ENCODE results near the gene CDC73. TPM values are rescaled to one million over a fixed set of nuclear protein-coding genes. Genes with fewer than 3 reads are reported as not detected.
"Not testable (repeated sequence)": the region's sequence is repeated elsewhere in the genome, so short reads cannot be mapped to it uniquely, and the experiment has no call there.

Gene CDC73
- total RNA-seq, 2 donors from 2014 or later = 71.8 to 76.5 TPM

- Mint-ChIP-seq H3K9me3 (no peaks in the 10 kb centered on the region), H3K27ac (no peak overlapping the region), H3K36me3 (peaks cover 5% of the 10 kb centered on the region), H3K4me3 (no peak overlapping the region), H3K27me3 (no peaks in the 10 kb centered on the region), H3K4me1 (ENCODE audit: low read depth in 2 of 2) (peaks cover 8 to 19% of the 10 kb centered on the region in 2 donors)
- no peak for DNase-seq (ENCODE audit: low spot score)
- ATAC-seq = no peak
Measured at GRCh38 chr1:193157360-193157759, 35.5 kb downstream of the CDC73 start.

DNA sequence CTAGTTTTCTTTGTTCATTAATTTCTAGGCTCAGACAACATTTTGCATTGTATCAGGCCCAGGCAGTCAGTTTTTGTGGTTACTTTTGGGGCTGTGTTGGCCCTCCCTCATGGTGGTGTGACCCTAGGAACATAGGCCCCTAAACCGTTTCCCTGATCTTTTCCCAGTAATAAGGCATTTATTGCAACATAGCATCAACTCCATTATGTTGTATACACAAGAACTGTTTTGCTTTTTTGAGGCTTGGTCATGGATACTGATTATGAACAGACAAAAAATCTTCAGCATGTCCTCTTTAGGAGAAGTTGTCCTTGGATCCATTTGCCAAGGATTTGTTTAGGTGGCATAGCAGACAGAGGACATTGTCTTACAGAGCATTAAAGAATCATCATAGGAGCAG is 54.3 kb downstream of the CDC73 start:
- no peaks in the 10 kb centered on the region for H3K27me3 Mint-ChIP-seq
- H3K36me3 Mint-ChIP-seq = no peaks in the 10 kb centered on the region
- no peak overlapping the region for H3K27ac Mint-ChIP-seq
- H3K9me3 Mint-ChIP-seq = no peaks in the 10 kb centered on the region
- DNase-seq (ENCODE audit: low spot score) = no peak
- no peak overlapping the region for H3K4me3 Mint-ChIP-seq
- no peak for ATAC-seq
- H3K4me1 Mint-ChIP-seq (ENCODE audit: low read depth in 2 of 2) = peaks cover 16 to 21% of the 10 kb centered on the region in 2 donors

DNA sequence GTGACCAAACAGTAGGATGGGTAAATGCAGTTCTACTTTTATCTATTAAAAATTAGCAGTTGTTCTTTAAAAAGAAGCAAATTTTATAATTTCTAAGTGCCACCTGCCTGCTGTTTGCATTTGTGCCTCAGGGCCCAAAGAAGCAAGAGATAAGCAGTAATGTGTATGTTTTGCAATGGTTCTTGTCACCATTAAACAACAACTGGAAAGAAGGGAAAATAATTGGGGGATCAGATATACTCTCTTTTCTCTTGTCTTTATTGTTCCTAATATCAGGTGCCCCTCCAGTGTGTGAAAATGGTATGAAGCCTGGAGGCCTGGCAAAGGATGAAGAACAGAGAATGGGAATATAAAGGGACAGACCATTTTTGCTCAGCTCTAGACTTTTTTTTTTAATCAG is 55.0 kb downstream of the CDC73 start:
- H3K27ac Mint-ChIP-seq = no peak overlapping the region

DNA sequence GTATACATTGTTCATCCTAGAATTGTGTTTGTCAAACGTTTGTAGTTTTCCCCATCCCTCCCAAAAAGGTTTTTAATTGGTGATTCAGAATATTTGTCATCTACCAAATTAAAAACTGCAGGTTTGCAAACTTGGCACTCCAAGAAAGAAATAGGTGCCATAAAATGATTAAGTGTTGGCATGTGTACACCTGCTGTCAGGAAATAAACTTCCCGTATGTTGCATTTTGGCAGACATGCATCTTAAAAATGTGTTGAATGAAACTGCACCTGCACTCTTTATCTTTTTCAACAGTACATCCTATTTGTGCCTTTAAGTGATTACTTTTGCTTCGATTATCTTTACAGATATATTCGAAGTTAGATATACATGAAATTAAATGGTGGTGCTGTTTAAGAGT is 57.3 kb downstream of the CDC73 start:
- Mint-ChIP-seq H3K36me3 (no peaks in the 10 kb centered on the region), H3K27ac (no peak overlapping the region), H3K27me3 (no peaks in the 10 kb centered on the region), H3K4me3 (no peak overlapping the region), H3K4me1 (ENCODE audit: low read depth in 2 of 2) (peaks cover 19 to 20% of the 10 kb centered on the region in 2 donors), H3K9me3 (no peaks in the 10 kb centered on the region)
- no peak for DNase-seq (ENCODE audit: low spot score)
- ATAC-seq = no peak

More for the DNA sequence above, 55.0 kb downstream of the CDC73 start:
- no peak for DNase-seq (ENCODE audit: low spot score)
- no peak for ATAC-seq
- no peaks in the 10 kb centered on the region for H3K27me3 Mint-ChIP-seq
- H3K4me3 Mint-ChIP-seq = no peak overlapping the region
- H3K4me1 Mint-ChIP-seq (ENCODE audit: low read depth in 2 of 2) = peaks cover 16 to 17% of the 10 kb centered on the region in 2 donors
- no peaks in the 10 kb centered on the region for H3K9me3 Mint-ChIP-seq
- H3K36me3 Mint-ChIP-seq = no peaks in the 10 kb centered on the region

DNA sequence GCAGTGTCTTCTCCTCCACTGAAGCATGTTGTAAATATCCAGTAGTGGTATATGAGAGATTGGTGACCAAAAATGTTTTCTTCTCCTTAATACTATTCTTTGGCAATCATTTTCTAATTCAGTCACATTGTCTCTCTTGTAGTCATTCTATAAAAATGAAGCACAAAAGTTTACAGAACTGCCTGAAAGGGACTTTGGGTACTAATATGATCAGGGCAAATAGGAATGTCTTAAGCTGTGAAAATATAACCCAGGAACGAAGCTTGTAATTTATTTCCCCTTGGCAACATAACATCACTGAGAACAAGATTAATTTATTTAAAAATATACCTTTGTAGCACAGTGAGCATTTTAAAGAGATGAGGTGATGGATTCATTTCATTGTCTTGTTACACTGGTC is 59.7 kb downstream of the CDC73 start:
- Mint-ChIP-seq H3K4me3 (no peak overlapping the region), H3K4me1 (ENCODE audit: low read depth in 2 of 2) (peaks cover 18 to 23% of the 10 kb centered on the region in 2 donors), H3K27ac (no peak overlapping the region), H3K27me3 (no peaks in the 10 kb centered on the region), H3K9me3 (no peaks in the 10 kb centered on the region), H3K36me3 (no peaks in the 10 kb centered on the region)
- ATAC-seq (no peak), DNase-seq (ENCODE audit: low spot score) (no peak)

- Mint-ChIP-seq H3K4me1 (ENCODE audit: low read depth in 2 of 2) (peaks cover 23 to 26% of the 10 kb centered on the region in 2 donors), H3K27me3 (no peaks in the 10 kb centered on the region), H3K4me3 (no peak overlapping the region), H3K36me3 (no peaks in the 10 kb centered on the region), H3K9me3 (no peaks in the 10 kb centered on the region), H3K27ac (no peak overlapping the region)
- no peak for ATAC-seq
- DNase-seq (ENCODE audit: low spot score) = no peak
Measured at GRCh38 chr1:193181985-193182384, 60.2 kb downstream of the CDC73 start.

DNA sequence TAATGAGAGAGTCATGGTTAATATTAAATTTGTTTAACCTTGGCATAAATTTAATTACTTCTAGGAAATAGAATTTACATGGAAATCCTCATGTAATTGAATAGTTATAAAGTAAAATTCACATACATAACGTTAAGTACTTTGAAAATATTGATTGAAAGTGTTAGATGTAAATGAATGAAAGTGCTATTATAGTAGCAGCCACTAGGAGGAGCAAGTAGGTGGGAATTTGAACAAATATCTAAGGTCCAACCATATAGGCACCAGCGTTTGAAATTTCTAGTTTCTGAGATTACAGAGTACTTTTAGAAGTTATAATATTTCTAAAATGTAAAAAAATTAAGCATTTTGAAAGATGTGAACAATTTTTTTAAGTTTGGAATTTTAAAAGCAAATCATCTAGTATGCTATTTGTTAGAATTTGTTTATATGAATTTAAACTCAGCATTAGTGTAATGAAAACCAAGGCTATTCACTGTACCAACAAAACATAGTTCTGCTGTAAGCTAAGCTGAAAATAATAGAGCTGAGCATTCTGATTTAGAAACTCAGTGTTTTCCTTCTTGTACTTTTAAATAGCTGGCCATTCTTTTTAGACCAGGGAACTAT is 61.3 kb downstream of the CDC73 start:
- Mint-ChIP-seq H3K27me3 (no peaks in the 10 kb centered on the region), H3K4me3 (no peak overlapping the region), H3K9me3 (no peaks in the 10 kb centered on the region), H3K36me3 (no peaks in the 10 kb centered on the region), H3K27ac (no peak overlapping the region), H3K4me1 (ENCODE audit: low read depth in 2 of 2) (peaks cover 21 to 26% of the 10 kb centered on the region in 2 donors)
- peak in 1 of 2 donors; percentile 51 for ATAC-seq
- DNase-seq (ENCODE audit: low spot score) = no peak

GRCh38 chr1:193184776-193185175 is 62.9 kb downstream of the CDC73 start:
- no peak for ATAC-seq
- Mint-ChIP-seq H3K36me3 (no peaks in the 10 kb centered on the region), H3K27me3 (no peaks in the 10 kb centered on the region), H3K4me1 (ENCODE audit: low read depth in 2 of 2) (peaks cover 21 to 30% of the 10 kb centered on the region in 2 donors), H3K9me3 (no peaks in the 10 kb centered on the region), H3K4me3 (no peak overlapping the region), H3K27ac (no peak overlapping the region)
- no peak for DNase-seq (ENCODE audit: low spot score)

GRCh38 chr1:193185211-193185610 is 63.4 kb downstream of the CDC73 start:
- Mint-ChIP-seq H3K4me1 (ENCODE audit: low read depth in 2 of 2) (peaks cover 21 to 34% of the 10 kb centered on the region in 2 donors), H3K9me3 (no peaks in the 10 kb centered on the region), H3K27me3 (no peaks in the 10 kb centered on the region), H3K27ac (no peak overlapping the region), H3K4me3 (no peak overlapping the region), H3K36me3 (no peaks in the 10 kb centered on the region)
- ATAC-seq (no peak), DNase-seq (ENCODE audit: low spot score) (no peak)

GRCh38 chr1:193185901-193186731 is 64.3 kb downstream of the CDC73 start, which contains the start of gene B3GALT2:
Gene B3GALT2, minus strand, starts transcription at chr1:193186613. Its CDS starts 5,051 bp downstream, at chr1:193181562.
- ATAC-seq (no peak), DNase-seq (ENCODE audit: low spot score) (no peak)
- Mint-ChIP-seq H3K9me3 (no peaks in the 10 kb centered on the region), H3K4me3 (no peak within 1 kb of the TSS), H3K27ac (no peak within 1 kb of the TSS), H3K4me1 (ENCODE audit: low read depth in 2 of 2) (peaks cover 24 to 38% of the 10 kb centered on the region in 2 donors), H3K27me3 (no peaks in the 10 kb centered on the region), H3K36me3 (no peaks in the 10 kb centered on the region)

GRCh38 chr1:193187114-193187513 is 65.3 kb downstream of the CDC73 start:
- peaks cover 24 to 38% of the 10 kb centered on the region in 2 donors for H3K4me1 Mint-ChIP-seq (ENCODE audit: low read depth in 2 of 2)

GRCh38 chr1:193188915-193189314 is 67.1 kb downstream of the CDC73 start:
- ATAC-seq; H3K36me3 Mint-ChIP-seq; H3K27ac Mint-ChIP-seq; H3K4me3 Mint-ChIP-seq; H3K27me3 Mint-ChIP-seq; H3K9me3 Mint-ChIP-seq; DNase-seq (ENCODE audit: low spot score): not testable (repeated sequence)
- peaks cover 21 to 28% of the 10 kb centered on the region in 2 donors for H3K4me1 Mint-ChIP-seq (ENCODE audit: low read depth in 2 of 2)

More at GRCh38 chr1:193187114-193187513, 65.3 kb downstream of the CDC73 start:
- DNase-seq (ENCODE audit: low spot score) (no peak), ATAC-seq (no peak)
- Mint-ChIP-seq H3K9me3 (no peaks in the 10 kb centered on the region), H3K36me3 (no peaks in the 10 kb centered on the region), H3K27ac (no peak overlapping the region), H3K4me3 (no peak overlapping the region), H3K27me3 (no peaks in the 10 kb centered on the region)

GRCh38 chr1:193189442-193190095 is 67.7 kb downstream of the CDC73 start:
- H3K27ac Mint-ChIP-seq = no peak overlapping the region

More at GRCh38 chr1:193189442-193190095, 67.7 kb downstream of the CDC73 start:
- Mint-ChIP-seq H3K9me3 (no peaks in the 10 kb centered on the region), H3K36me3 (no peaks in the 10 kb centered on the region), H3K4me3 (no peak overlapping the region), H3K4me1 (ENCODE audit: low read depth in 2 of 2) (peaks cover 21 to 28% of the 10 kb centered on the region in 2 donors), H3K27me3 (no peaks in the 10 kb centered on the region)
- DNase-seq (ENCODE audit: low spot score) (no peak), ATAC-seq (no peak)

Measured in natural killer cell treated with Interleukin-12 subunit alpha and Interleukin-12 subunit beta and Interleukin-15 and Interleukin-18, amount 100 ng/mL, for 72 hours (primary cell).